Activated CD4-positive, alpha-beta T cell treated with anti-CD3 and anti-CD28 coated beads, Interleukin-10, Interleukin-2, amounts not matched to agents 100 ng/mL and 50 ng/mL, durations not matched to agents 16 hours and 8 hours (primary cell): Measurements from ENCODE around the gene SSBP4.
"Not testable (repeated sequence)": the region's sequence is repeated elsewhere in the genome, so short reads cannot be mapped to it uniquely, and the experiment has no call there.

Source experiments
- DNase-seq: peaks from one replicate; pipeline ENCODE4 v3.0.0-alpha.2; 2020

SSBP4 gene

GRCh38 chr19:18396471-18397241, 22.5 kb upstream of the SSBP4 start:
- DNase-seq = no peak

- DNase-seq = no peak
These were observed 21.7 kb upstream of the SSBP4 start, which contains the start of gene LRRC25 for GRCh38 chr19:18397242-18398202. LRRC25 (minus strand) TSS chr19:18397622; CDS start chr19:18396963, 659 bp downstream.

GRCh38 chr19:18399008-18399407, 20.2 kb upstream of the SSBP4 start:
- no peak for DNase-seq

- DNase-seq = no peak
These were observed 17.6 kb upstream of the SSBP4 start for GRCh38 chr19:18401580-18402112.

GRCh38 chr19:18402455-18403248, 16.5 kb upstream of the SSBP4 start:
- DNase-seq = not testable (repeated sequence)

- not testable (repeated sequence) for DNase-seq
These were observed 13.4 kb upstream of the SSBP4 start for GRCh38 chr19:18405754-18406153.

- DNase-seq = no peak
These were observed 12.4 kb upstream of the SSBP4 start for GRCh38 chr19:18406749-18407148.

- DNase-seq = no peak
These were observed 11.1 kb upstream of the SSBP4 start for GRCh38 chr19:18408053-18408476.

GRCh38 chr19:18412610-18413239, 6.5 kb upstream of the SSBP4 start:
- DNase-seq = no peak

- DNase-seq = no peak
These were observed 4.6 kb upstream of the SSBP4 start for GRCh38 chr19:18414504-18415177.

GRCh38 chr19:18415178-18415867, 3.9 kb upstream of the SSBP4 start:
- DNase-seq = no peak

- peak; percentile 84 for DNase-seq
These were observed 2.4 kb upstream of the SSBP4 start for GRCh38 chr19:18416778-18417249.

GRCh38 chr19:18417250-18418028, 1.8 kb upstream of the SSBP4 start:
- peak; percentile 72 for DNase-seq

GRCh38 chr19:18418029-18418482, 1.1 kb upstream of the SSBP4 start:
- no peak for DNase-seq

GRCh38 chr19:18418483-18419194, 559 bp upstream of the SSBP4 start:
- DNase-seq = no peak

GRCh38 chr19:18419699-18420460, 682 bp downstream of the SSBP4 start:
- DNase-seq = peak; percentile 69

GRCh38 chr19:18420930-18421329, 1.7 kb downstream of the SSBP4 start:
- DNase-seq = no peak

GRCh38 chr19:18421371-18421959, 2.3 kb downstream of the SSBP4 start:
- DNase-seq = no peak
